SKM-1 treated with dmso at 0.1 percent for 144 hours (cell line): ENCODE results near the gene ACOXL.
A peak's percentile ranks its signal among the peaks of the same experiment; 100 is the strongest.
"Not testable (repeated sequence)": the region's sequence is repeated elsewhere in the genome, so short reads cannot be mapped to it uniquely, and the experiment has no call there.

Experiments
- DNase-seq: peaks from one replicate; lab custom pipeline; 2025; ENCODE audit not compliant: unreplicated experiment; lab: John Stamatoyannopoulos, UW

The ACOXL gene

GRCh38 chr2:111050701-111051376, 318.5 kb downstream of the ACOXL start:
- no peak for DNase-seq

GRCh38 chr2:111052621-111053020, 320.2 kb downstream of the ACOXL start:
- no peak for DNase-seq

GRCh38 chr2:111053266-111053665, 320.9 kb downstream of the ACOXL start:
- DNase-seq, result no peak

GRCh38 chr2:111053825-111054515, 321.6 kb downstream of the ACOXL start:
- no peak for DNase-seq

GRCh38 chr2:111054791-111055691, 322.7 kb downstream of the ACOXL start:
- DNase-seq, result no peak

- DNase-seq, result no peak
Measured at GRCh38 chr2:111055735-111056134, 323.4 kb downstream of the ACOXL start.

GRCh38 chr2:111057045-111057444, 324.7 kb downstream of the ACOXL start:
- no peak for DNase-seq

- no peak for DNase-seq
Measured at GRCh38 chr2:111057721-111058120, 325.3 kb downstream of the ACOXL start.

GRCh38 chr2:111058264-111058663, 325.9 kb downstream of the ACOXL start:
- no peak for DNase-seq

- peak; percentile 37 for DNase-seq
Measured at GRCh38 chr2:111061191-111061590, 328.8 kb downstream of the ACOXL start.

- DNase-seq, result no peak
Measured at GRCh38 chr2:111062417-111062816, 330.0 kb downstream of the ACOXL start.

GRCh38 chr2:111066062-111066593, 333.8 kb downstream of the ACOXL start:
- peak; percentile 23 for DNase-seq

GRCh38 chr2:111068435-111069058, 336.2 kb downstream of the ACOXL start:
- no peak for DNase-seq

GRCh38 chr2:111069722-111070121, 337.3 kb downstream of the ACOXL start:
- no peak for DNase-seq

- DNase-seq, result no peak
Measured at GRCh38 chr2:111071600-111072171, 339.3 kb downstream of the ACOXL start.

GRCh38 chr2:111072220-111072871, 340.0 kb downstream of the ACOXL start:
- no peak for DNase-seq

- not testable (repeated sequence) for DNase-seq
Measured at GRCh38 chr2:111082659-111083058, 350.3 kb downstream of the ACOXL start.

- no peak for DNase-seq
Measured at GRCh38 chr2:111091811-111092211, 359.4 kb downstream of the ACOXL start.

- no peak for DNase-seq
Measured at GRCh38 chr2:111094691-111095090, 362.3 kb downstream of the ACOXL start.

- no peak for DNase-seq
Measured at GRCh38 chr2:111095434-111095833, 363.1 kb downstream of the ACOXL start.
